Activated CD8-positive, alpha-beta memory T cell treated with anti-CD3 and anti-CD28 coated beads, Interleukin-2, amount 10 ng/mL, durations not matched to agents 7 days and 5 days (primary cell): ENCODE data around the gene CUBN. TPM values are rescaled to one million over a fixed set of nuclear protein-coding genes. Genes with fewer than 3 reads are reported as not detected.

Experiments used
- ATAC-seq: fragments of 150-1000 bp; cut with Tn5 transposase; one replicate; pipeline ENCODE4 v1.10.0; 2021; ENCODE audit warnings: moderate library complexity
- CTCF ChIA-PET: fragments of 350-600 bp; sonication (Branson Sonifier 250); formaldehyde crosslinking; loops from one replicate; lab custom pipeline; 2021; ENCODE audit warnings: antibody characterized with exemption; lab: Charles Lee
- DNase-seq: peaks from one replicate; pipeline ENCODE4 v3.0.0-alpha.2; 2020
- H3K27ac Mint-ChIP-seq: one replicate; pipeline ENCODE4 v1.8.0; 2021; ENCODE audit warnings: mild to moderate bottlenecking, mixed read lengths
- H3K27me3 Mint-ChIP-seq: one replicate; pipeline ENCODE4 v1.8.0; 2021; ENCODE audit warnings: mixed read lengths
- H3K36me3 Mint-ChIP-seq: one replicate; pipeline ENCODE4 v1.8.0; 2021; ENCODE audit warnings: mild to moderate bottlenecking, mixed read lengths
- H3K4me1 Mint-ChIP-seq: one replicate; pipeline ENCODE4 v1.8.0; 2021; ENCODE audit warnings: mixed read lengths
- H3K4me3 Mint-ChIP-seq: one replicate; pipeline ENCODE4 v1.8.0; 2021; ENCODE audit warnings: mild to moderate bottlenecking, moderate library complexity, mixed read lengths
- H3K9me3 Mint-ChIP-seq: one replicate; pipeline ENCODE4 v1.8.0; 2022; ENCODE audit warnings: low read depth, mixed read lengths
- total RNA-seq, 2 experiments: library from RNA; stranded (reverse); gene quantifications; one replicate each; pipeline ENCODE4 v1.2.3, GENCODE V29; 2021

CUBN gene
- total RNA-seq, 2 experiments from 2014 or later: 0.56 to 1.1 TPM

DNA sequence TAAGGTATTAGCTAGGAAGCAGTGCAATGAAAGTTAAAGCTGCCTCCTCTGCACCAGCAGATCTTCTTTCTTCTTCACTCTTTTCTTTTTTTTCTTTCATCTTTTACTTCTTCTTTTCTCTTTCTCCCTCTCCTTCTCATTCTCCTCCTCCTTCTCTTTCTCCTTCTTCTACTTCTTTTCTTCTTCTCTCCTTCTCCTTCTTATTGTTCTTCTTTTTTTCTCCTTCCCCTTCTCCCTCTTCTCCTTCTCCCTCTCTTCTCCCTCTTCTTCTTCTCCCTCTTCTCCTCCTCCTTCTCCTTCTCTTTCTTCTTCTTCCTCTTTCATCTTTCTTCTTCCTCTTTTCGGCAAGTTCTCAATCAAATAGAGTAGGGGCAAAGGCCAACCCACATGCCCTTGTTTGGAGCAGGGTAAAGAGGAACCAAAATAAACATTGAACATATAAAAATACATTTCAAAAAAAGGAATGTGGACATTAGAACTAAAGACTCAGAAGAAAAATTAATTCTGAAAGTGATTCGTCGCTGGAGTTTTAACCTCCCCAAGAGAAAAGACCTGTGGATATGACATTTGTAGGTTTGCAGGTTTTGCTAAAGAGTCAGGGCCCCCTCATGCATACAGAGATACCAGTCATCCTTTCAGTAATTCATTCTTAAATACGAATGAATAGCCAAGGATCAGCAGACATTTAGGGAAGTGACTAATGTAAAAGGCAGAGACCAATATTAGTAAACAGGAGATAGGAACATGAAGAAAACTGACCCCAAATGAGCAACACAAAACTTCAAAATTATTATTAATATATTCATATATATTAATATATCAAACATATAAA, 219.4 kb downstream of the CUBN start:
- Mint-ChIP-seq H3K4me1 (peaks cover 6% of the 10 kb centered on the region), H3K9me3 (no peaks in the 10 kb centered on the region), H3K4me3 (no peak overlapping the region), H3K27ac (no peak overlapping the region), H3K27me3 (no peaks in the 10 kb centered on the region), H3K36me3 (no peaks in the 10 kb centered on the region)
- CTCF ChIA-PET: no interaction called here
- no peak for DNase-seq
- ATAC-seq: no peak

DNA sequence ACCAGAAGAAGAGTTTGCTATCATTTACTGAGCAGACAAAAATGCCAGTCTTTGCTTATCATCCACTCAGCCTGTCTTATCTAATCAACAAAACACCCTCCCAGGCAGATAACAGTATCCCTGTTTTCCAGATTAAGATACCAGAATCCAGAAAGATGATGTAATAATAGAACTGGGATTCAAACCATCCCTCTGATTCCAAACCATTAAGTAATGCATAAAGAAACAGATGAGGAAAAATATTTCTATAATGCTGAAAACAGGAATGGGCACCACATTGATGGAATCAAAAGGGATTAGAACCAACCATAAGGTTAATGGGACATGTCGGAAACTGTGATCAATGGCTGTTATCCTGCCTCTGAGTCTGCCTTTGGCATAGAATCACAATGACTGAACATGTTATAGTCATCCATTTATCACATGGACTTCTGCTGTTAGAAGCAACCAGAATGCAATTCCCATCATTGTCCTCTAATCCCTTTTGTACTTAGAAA, 220.3 kb downstream of the CUBN start:
- Mint-ChIP-seq H3K4me3 (no peak overlapping the region), H3K36me3 (no peaks in the 10 kb centered on the region), H3K9me3 (no peaks in the 10 kb centered on the region), H3K4me1 (peaks cover 6% of the 10 kb centered on the region), H3K27me3 (no peaks in the 10 kb centered on the region), H3K27ac (no peak overlapping the region)
- no peak for ATAC-seq
- no peak for DNase-seq
- CTCF ChIA-PET: no interaction called here

DNA sequence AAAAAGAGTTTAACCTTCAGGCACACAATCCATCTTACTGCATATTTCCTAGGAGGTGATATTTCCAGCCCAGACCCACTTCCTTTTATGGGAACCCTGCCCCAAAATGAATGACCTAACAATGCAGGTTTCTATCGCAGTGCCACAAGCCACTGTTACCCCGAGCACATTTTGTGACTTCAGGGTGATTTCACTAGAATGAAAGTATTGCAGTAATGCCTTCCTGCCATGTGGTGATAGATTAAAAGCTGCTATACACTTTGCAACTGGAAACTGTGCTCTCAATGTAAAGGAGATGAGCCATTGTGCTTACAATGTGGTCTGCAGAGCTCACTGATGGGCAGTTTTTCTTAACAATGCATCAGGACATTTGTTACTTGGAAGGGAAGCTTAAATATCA, 221.9 kb downstream of the CUBN start:
- H3K27ac Mint-ChIP-seq: no peak overlapping the region
- H3K9me3 Mint-ChIP-seq: no peaks in the 10 kb centered on the region
- no peaks in the 10 kb centered on the region for H3K36me3 Mint-ChIP-seq
- CTCF ChIA-PET: no interaction called here
- no peaks in the 10 kb centered on the region for H3K27me3 Mint-ChIP-seq
- ATAC-seq (no peak), DNase-seq (no peak)
- no peak overlapping the region for H3K4me3 Mint-ChIP-seq
- peaks cover 9% of the 10 kb centered on the region for H3K4me1 Mint-ChIP-seq

DNA sequence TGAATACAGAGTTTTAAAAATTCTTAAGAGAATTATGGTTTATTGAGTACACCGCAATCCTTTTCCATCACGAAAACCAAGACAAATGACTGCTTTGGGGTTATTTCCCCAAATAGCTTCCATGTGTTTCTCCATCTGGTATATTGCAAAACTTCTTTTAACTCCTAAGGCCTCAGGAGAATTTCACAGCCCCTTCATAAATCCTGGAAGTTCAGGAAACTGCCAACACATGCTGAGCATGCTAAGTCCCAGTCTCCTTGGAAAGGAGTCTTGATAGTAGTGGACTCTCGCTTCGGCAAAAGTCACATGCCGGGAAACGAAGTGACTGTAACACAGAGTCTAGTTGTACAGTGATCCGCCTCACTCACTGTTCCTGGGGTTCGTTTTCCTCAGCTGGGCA, 224.3 kb downstream of the CUBN start:
- DNase-seq (no peak), ATAC-seq (no peak)
- Mint-ChIP-seq H3K27ac (no peak overlapping the region), H3K9me3 (no peaks in the 10 kb centered on the region), H3K36me3 (no peaks in the 10 kb centered on the region), H3K27me3 (no peaks in the 10 kb centered on the region), H3K4me1 (peaks cover 11% of the 10 kb centered on the region), H3K4me3 (no peak overlapping the region)
- CTCF ChIA-PET: no interaction called here

DNA sequence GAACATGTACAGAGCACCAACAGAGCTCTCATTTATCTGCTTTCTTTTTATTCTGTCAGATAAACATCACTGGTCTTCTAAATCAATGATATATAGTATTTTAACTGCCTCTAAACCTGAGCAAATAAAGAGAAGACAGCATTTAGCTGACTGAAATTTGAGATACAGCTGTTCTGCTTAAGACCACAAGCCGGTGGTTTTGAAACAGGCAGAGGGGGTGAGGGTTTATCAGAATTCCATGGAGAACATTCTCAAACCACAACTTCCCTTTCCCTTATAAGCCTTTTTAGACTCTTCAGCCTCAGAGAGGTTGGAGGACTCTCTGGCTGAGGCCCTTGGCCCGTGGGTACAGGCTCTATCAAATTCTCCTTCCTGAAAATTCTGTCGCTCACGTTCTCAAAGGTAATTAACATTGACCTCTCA, 225.0 kb downstream of the CUBN start:
- CTCF ChIA-PET: no interaction called here
- ATAC-seq (no peak), DNase-seq (no peak)
- H3K27me3 Mint-ChIP-seq: no peaks in the 10 kb centered on the region
- peaks cover 11% of the 10 kb centered on the region for H3K4me1 Mint-ChIP-seq
- H3K36me3 Mint-ChIP-seq: no peaks in the 10 kb centered on the region
- H3K27ac Mint-ChIP-seq: no peak overlapping the region
- H3K4me3 Mint-ChIP-seq: no peak overlapping the region
- no peaks in the 10 kb centered on the region for H3K9me3 Mint-ChIP-seq

DNA sequence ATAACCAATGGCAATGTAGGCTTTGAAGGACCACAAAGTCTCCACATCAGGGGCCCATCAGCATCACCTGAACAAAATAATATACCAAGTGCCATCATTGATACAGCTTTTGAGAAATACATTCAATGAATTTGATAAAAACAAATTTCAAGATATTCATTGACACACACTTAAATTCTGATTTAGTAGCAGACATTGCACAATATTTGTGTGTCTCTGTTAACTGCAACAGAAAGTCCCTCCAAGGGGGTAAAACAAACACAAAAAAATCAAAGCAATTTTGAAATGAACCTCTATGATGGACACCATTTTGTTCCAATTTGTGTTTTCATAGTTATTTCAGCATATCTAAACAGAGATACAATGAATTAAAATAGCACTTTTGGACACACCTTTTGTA, 225.6 kb downstream of the CUBN start:
- ATAC-seq (no peak), DNase-seq (no peak)
- H3K27me3 Mint-ChIP-seq: no peaks in the 10 kb centered on the region
- H3K27ac Mint-ChIP-seq: no peak overlapping the region
- no peaks in the 10 kb centered on the region for H3K9me3 Mint-ChIP-seq
- H3K4me3 Mint-ChIP-seq: no peak overlapping the region
- peaks cover 11% of the 10 kb centered on the region for H3K4me1 Mint-ChIP-seq
- CTCF ChIA-PET: no interaction called here
- H3K36me3 Mint-ChIP-seq: no peaks in the 10 kb centered on the region

DNA sequence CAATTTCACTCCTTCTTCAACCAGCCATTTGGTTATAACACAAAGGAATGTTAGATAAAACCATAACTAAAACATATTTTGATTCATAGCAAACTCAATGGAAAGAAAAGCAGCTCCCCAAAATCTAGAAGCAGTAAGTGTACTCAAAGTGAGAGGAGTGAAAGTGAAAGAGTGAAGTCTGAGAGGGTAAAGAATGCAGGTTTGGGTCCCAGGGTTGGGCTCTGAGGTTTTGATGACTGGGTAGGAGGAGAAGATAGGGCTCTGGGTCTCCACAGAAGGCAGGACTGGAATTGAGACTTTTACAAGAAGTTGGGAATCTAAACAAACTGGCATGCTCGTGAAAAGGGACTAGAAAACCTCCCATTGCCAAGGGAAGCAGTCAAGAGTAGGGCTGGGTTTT, 227.0 kb downstream of the CUBN start:
- Mint-ChIP-seq H3K4me3 (peak overlapping the region; percentile 22), H3K27ac (peak overlapping the region; percentile 47)
- CTCF ChIA-PET: interaction anchor here (0.9 kb wide), 1 partner anchor 11 kb away, joined by 3 read pairs; no protein-coding TSS in a partner anchor

DNA sequence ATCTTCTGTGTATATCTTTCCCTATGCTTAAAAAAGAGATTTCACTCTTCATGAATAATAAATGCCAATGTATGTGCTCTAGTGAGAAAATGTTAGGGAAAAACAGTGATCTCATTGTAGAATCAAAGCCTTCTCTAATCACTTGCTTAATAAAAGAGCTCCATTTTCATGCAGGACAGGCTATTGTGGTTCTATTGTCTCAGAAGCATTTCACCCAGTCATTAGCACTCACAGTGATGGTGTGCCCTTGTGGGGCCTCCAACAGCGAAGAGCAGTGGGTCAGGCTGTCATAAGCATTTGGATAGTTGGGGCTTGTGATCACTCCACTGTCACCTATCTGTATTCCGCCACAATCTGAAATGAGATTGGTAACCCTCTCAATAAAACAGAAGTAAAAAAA, 228.5 kb downstream of the CUBN start:
- CTCF ChIA-PET: no interaction called here
- DNase-seq (no peak), ATAC-seq (no peak)
- Mint-ChIP-seq H3K4me3 (no peak overlapping the region), H3K27ac (no peak overlapping the region), H3K4me1 (peaks cover 7% of the 10 kb centered on the region), H3K9me3 (no peaks in the 10 kb centered on the region), H3K36me3 (peaks cover 3% of the 10 kb centered on the region), H3K27me3 (peaks cover 3% of the 10 kb centered on the region)

More for the DNA sequence above, 227.0 kb downstream of the CUBN start:
- peaks cover 9% of the 10 kb centered on the region for H3K4me1 Mint-ChIP-seq
- H3K36me3 Mint-ChIP-seq: no peaks in the 10 kb centered on the region
- ATAC-seq (peak; percentile 94), DNase-seq (peak; percentile 68)
- H3K27me3 Mint-ChIP-seq: no peaks in the 10 kb centered on the region
- no peaks in the 10 kb centered on the region for H3K9me3 Mint-ChIP-seq

DNA sequence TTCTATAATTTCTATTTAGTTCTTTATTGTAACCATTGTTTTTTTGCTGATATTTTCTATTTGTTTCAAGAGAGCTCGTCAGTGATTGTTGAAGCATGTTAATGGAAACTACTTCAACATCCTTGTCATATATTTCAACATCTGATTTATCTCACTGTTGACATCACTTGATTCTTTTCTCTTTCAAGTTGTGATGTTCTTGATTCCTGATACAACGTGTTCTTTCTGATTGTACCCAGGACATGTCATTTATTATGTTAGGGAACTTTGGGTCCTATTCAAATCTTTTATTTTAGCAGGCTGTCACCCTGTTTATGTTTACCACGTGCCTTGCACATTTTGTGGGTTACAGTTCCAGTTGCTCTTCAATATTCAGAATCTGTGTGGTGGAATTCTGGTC, 232.6 kb downstream of the CUBN start:
- Mint-ChIP-seq H3K4me1 (peaks cover 4% of the 10 kb centered on the region), H3K4me3 (no peak overlapping the region), H3K9me3 (no peaks in the 10 kb centered on the region), H3K36me3 (peaks cover 3% of the 10 kb centered on the region), H3K27ac (no peak overlapping the region), H3K27me3 (peaks cover 8% of the 10 kb centered on the region)
- CTCF ChIA-PET: no interaction called here
- ATAC-seq (no peak), DNase-seq (no peak)

DNA sequence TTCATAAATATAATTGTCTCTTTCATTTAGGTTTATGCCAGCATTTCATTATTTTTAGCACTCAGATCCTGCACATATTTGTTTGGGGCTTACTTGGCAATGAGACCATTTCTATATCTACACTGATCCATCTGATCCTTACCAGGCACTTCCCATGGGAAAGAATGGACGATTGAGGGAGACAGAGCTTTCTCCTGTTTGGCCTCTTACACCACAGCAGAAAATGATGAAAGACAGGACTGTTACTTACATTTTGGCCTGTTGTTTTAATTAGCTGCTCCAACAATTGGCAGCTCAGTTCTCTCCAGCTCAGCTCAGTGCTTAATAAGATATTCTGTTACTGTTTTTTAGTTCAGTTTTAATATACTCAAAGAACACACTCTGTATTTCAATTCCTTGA, 234.8 kb downstream of the CUBN start:
- ATAC-seq (no peak), DNase-seq (no peak)
- Mint-ChIP-seq H3K4me3 (no peak overlapping the region), H3K4me1 (peaks cover 17% of the 10 kb centered on the region), H3K36me3 (peaks cover 3% of the 10 kb centered on the region), H3K9me3 (no peaks in the 10 kb centered on the region), H3K27ac (no peak overlapping the region), H3K27me3 (peaks cover 8% of the 10 kb centered on the region)
- CTCF ChIA-PET: no interaction called here

DNA sequence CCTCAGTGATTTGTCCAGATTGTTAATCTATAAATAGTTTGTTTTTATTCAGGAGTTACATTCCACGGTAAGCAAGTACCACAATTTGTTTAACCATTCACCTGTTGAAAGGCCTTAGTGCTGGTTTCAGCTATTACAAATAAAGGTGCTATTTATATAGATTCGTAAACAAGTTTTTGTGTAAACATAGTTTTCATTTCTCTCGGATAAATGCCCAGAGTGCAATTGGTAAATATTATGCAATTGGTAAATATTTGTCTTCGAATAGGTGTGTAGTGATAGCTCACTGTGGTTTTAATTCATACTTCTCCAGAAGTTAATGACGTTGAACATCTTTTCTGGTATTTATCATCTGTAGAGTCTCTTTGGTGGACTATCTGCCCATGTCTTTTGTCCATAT, 235.9 kb downstream of the CUBN start:
- H3K27ac Mint-ChIP-seq: no peak overlapping the region
- H3K4me3 Mint-ChIP-seq: no peak overlapping the region
- H3K27me3 Mint-ChIP-seq: peaks cover 8% of the 10 kb centered on the region
- H3K36me3 Mint-ChIP-seq: peaks cover 3% of the 10 kb centered on the region
- no peak for ATAC-seq
- H3K9me3 Mint-ChIP-seq: no peaks in the 10 kb centered on the region
- DNase-seq: no peak
- CTCF ChIA-PET: no interaction called here
- H3K4me1 Mint-ChIP-seq: peaks cover 17% of the 10 kb centered on the region

DNA sequence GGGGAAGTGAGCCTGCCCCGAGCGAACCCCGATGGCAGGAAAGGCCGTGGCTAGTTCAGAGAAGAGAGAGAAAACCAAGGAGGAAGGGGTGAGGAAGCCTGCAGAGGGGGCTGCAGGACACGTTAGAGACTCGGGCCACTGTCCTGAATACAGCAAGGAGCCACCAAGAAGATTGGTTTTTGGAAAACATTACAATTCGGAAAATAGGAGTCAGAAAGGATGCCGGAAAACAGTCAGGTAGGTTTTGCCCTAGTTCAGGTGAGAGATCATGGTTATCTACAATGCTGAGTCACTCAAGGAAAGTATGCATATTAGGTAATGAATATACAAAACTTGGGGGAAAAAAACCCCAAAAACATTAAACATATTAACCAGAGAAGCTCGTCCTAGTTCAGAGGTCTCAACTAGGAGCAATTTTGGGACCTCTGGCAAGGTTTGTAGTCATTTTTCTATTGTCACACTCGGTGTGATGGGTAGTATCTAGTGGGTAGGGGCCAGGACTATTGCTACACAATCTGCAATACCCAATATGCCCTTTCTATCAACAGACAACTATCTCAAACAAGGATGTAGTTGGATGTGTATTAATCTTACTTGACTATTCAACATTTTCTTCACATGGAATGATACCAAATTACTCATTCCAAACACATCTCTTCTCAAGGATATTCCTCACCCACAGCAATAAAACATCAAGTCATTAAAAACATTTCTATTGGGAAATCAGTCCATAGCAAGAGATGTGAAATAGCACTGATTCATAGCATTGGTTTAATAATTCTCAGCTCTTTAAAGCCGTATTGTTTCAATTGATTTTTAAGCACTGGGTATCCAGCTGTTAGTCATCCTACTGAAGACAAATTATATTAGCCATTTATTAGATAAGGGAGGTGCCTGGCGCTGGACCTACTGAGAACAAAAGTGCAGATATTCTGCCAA, 238.0 kb downstream of the CUBN start:
- CTCF ChIA-PET: interaction anchor here (0.7 to 1.5 kb wide), 5 partner anchors 11 to 365 kb away, joined by 3 to 4 read pairs (median 3); no protein-coding TSS in a partner anchor
- Mint-ChIP-seq H3K36me3 (peaks cover 3% of the 10 kb centered on the region), H3K27me3 (peaks cover 7% of the 10 kb centered on the region), H3K9me3 (no peaks in the 10 kb centered on the region), H3K4me1 (peaks cover 17% of the 10 kb centered on the region), H3K4me3 (peak overlapping the region; percentile 64), H3K27ac (peak overlapping the region; percentile 74)
- peak; percentile 81 for ATAC-seq
- peak; percentile 74 for DNase-seq

DNA sequence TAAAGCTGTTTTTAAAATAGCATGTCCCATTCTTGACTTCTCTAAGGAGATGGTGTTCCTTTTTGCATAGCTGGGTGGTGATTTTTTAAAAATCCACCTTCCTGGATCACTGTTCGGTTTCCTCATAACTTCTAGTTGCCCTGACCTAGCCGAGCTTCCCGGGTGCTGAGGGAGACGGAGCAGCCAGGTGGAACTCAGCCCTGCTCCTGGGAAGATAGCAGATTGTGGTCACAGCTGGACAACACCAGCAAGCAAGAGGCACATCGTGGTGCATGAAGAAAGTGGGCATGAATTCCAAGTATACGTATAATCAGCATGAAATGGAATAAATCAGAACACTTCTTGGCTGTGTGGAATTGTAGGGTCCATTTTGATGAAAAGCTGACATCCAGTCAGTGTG, 238.9 kb downstream of the CUBN start:
- H3K4me1 Mint-ChIP-seq: peaks cover 17% of the 10 kb centered on the region
- no peaks in the 10 kb centered on the region for H3K9me3 Mint-ChIP-seq
- no peak overlapping the region for H3K4me3 Mint-ChIP-seq
- H3K27ac Mint-ChIP-seq: no peak overlapping the region
- DNase-seq (no peak), ATAC-seq (no peak)
- CTCF ChIA-PET: interaction anchor here (0.8 to 1.2 kb wide), 3 partner anchors 310 to 366 kb away, joined by 3 to 4 read pairs (median 3); partner anchors contain the start of gene TRDMT1
- peaks cover 5% of the 10 kb centered on the region for H3K27me3 Mint-ChIP-seq
- no peaks in the 10 kb centered on the region for H3K36me3 Mint-ChIP-seq
